Activated naive CD4-positive, alpha-beta T cell treated with anti-CD3 and anti-CD28 coated beads, Interleukin-2, amount 50 U/mL, for 72 hours (primary cell): ENCODE measurements around the gene DAD1. TPM values are rescaled to one million over a fixed set of nuclear protein-coding genes. Genes with fewer than 3 reads are reported as not detected.
A peak's percentile ranks its signal among the peaks of the same experiment; 100 is the strongest.
"Not testable (repeated sequence)": the region's sequence is repeated elsewhere in the genome, so short reads cannot be mapped to it uniquely, and the experiment has no call there.

Experiments
- ATAC-seq, 2 donors: fragments of 150-1000 bp; cut with Tn5 transposase; 2 replicates each; pipeline ENCODE4 v1.10.0; 2021; ENCODE audit warnings: mild to moderate bottlenecking in 2 of 2, moderate library complexity in 2 of 2
- DNase-seq, 2 donors: peaks; one replicate each; pipeline ENCODE4 v3.0.0; 2021 to 2022; ENCODE audit warnings: low spot score in 2 of 2
- H3K27ac Mint-ChIP-seq, 2 donors: one replicate each; pipeline ENCODE4 v1.8.0; 2022; ENCODE audit warnings: mild to moderate bottlenecking in 2 of 2, mixed read lengths in 2 of 2
- H3K36me3 Mint-ChIP-seq, 2 donors: one replicate each; pipeline ENCODE4 v1.8.0; 2022; ENCODE audit warnings: mixed read lengths in 2 of 2
- H3K9me3 Mint-ChIP-seq, 2 donors: one replicate each; pipeline ENCODE4 v1.8.0; 2022; ENCODE audit warnings: mixed read lengths in 2 of 2
- total RNA-seq, 2 donors: library from RNA; stranded (reverse); gene quantifications; one replicate each; pipeline ENCODE4 v1.2.3, GENCODE V29; 2022

Gene DAD1
- total RNA-seq, 2 donors from 2014 or later: 218 to 240 TPM

DNA sequence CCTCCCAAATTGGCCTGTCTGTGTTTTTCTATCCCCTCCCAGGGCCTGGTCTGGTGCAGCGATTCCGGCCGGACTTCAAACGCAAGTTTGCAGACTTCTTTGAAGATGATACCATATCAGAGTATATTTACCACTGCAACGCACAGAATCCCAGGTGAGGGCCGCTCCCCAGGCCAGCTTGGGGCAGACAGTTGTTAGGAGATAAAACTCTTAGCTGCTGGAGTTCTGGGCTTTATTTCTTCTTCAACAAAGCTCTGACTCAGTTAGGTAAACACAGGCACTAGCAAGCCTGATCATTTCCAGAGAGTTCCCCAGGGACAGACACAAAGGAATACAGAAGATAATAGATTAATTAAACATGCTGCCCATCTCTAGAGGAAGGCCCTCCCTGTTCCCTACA lies 17.4 kb upstream of the DAD1 start:
- no peaks in the 10 kb centered on the region for H3K9me3 Mint-ChIP-seq
- DNase-seq (no peak), ATAC-seq (no peak)
- H3K27ac Mint-ChIP-seq: no peak overlapping the region
- H3K36me3 Mint-ChIP-seq: peaks cover 0 to 32% of the 10 kb centered on the region in 2 donors

DNA sequence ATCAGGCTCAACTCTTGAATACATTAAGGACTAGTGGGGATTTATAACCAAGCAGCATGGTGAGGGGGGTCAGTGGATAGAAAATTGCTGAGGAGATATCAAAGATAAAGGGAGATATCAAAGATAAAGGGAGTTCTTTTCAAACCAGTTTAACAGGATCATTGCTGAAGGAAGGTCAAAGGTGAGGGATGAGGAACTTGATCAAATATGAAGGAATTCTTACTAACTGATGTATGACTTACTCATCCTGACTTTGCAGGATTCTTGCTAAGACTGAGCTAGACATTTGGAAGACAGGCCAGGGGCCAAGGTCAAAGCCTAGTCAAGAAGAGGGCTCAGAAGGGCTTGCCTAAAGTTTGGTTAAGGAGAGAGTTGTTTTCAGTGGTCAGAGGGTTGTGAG lies 13.8 kb upstream of the DAD1 start:
- Mint-ChIP-seq H3K27ac (no peak overlapping the region), H3K9me3 (no peaks in the 10 kb centered on the region), H3K36me3 (peaks cover 8 to 33% of the 10 kb centered on the region in 2 donors)
- no peak for ATAC-seq
- no peak for DNase-seq

DNA sequence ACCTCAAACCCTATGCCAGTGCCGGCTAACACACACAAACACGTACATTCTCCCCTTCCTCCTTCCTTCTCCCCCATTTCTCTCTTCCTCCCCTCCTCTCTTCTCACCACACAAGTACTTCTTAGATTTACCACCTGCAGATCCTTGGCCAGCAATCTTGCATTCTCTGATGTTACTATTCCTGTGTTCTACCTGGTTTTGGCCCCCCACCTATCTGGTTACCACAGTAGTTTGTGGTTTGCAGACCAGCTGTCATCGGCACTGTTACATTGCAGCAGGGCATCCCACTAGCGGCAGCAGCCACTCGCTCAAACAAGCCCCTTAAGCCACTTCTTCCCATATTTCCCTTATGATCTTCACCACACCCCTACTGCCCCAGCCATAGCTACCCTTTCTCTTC lies 13.0 kb upstream of the DAD1 start:
- no peak for ATAC-seq
- Mint-ChIP-seq H3K9me3 (no peaks in the 10 kb centered on the region), H3K27ac (no peak overlapping the region), H3K36me3 (peaks cover 8 to 33% of the 10 kb centered on the region in 2 donors)
- no peak for DNase-seq

DNA sequence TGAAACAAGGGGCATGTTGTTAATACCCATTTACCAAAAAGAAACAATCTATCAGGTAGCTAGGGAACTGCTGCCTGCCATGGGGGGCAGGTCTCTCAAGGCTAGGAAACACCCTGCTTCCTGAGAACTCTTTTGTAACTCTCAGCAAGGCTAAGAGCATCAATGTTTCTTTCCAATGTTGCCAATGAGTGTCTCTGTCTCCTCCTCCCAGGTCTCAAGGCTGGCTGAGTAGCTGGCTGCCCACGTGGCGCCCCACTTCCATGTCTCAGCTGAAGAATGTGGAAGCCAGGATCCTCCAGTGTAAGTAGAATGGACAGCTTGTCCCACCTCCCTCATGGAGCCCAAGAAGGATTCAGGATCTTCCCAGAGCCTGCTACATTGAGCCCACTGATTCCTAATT lies 12.4 kb upstream of the DAD1 start:
- peaks cover 8 to 33% of the 10 kb centered on the region in 2 donors for H3K36me3 Mint-ChIP-seq
- DNase-seq (no peak), ATAC-seq (no peak)
- no peak overlapping the region for H3K27ac Mint-ChIP-seq
- no peaks in the 10 kb centered on the region for H3K9me3 Mint-ChIP-seq

DNA sequence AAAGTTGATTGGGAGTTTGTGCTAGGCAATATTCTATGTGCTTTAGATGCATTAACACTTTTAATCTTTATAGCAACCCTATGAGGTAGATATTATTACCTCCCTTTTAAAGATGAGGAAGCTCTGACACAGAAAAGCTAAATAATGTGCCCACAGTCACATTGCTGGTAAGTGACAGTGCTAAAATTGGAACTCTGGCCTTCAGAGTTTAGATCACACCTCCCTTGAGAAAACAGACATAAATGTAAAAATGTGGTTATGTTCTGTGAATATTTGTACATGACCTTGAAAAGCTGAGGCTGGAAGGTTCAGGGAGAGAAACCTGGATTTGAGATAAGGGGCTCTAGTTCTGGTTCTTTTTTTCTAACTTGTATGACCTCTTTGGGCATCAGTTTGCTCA lies 11.0 kb upstream of the DAD1 start:
- no peak for DNase-seq
- Mint-ChIP-seq H3K36me3 (peaks cover 8 to 33% of the 10 kb centered on the region in 2 donors), H3K9me3 (no peaks in the 10 kb centered on the region), H3K27ac (no peak overlapping the region)
- ATAC-seq: no peak

DNA sequence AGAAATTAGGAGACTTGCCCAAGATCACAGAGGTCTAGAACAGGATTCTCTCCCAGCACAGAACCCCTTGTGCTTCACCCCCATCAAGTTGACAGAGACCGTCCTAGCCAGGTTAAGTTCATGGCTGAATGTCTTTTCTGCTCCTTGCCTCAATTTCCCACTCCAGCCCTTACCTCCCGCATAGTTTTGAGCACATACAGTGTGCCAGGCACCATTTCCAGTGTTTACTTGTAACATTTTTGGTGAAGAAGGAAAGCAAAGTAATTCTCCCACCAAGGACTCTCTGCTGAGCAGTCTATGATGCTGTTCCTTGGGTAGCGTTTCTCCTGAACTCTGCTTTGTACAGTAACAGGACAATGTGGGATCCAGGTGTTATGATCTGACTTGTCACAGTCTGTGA lies 10.3 kb upstream of the DAD1 start:
- ATAC-seq: no peak
- Mint-ChIP-seq H3K9me3 (no peaks in the 10 kb centered on the region), H3K36me3 (peaks cover 8 to 33% of the 10 kb centered on the region in 2 donors), H3K27ac (peak overlapping the region in 1 of 2 donors; percentile 86)
- no peak for DNase-seq

DNA sequence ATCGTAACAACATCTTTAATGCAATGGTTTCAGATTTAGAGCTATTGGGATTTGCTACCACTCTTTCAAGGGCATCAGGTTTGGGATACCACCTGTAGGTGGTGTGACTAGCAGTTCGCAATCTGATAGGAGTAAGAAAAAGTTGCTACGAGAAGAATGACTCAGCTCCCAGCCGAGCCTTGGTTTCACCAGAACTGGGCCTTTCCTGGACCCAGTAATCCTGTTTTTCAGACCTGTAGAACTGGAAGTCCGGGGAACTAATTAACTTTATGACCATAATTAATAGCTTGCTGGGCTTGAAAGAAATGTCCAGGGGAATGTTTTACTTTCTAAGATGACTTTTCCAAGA lies 9.8 kb upstream of the DAD1 start:
- Mint-ChIP-seq H3K36me3 (peaks cover 8 to 33% of the 10 kb centered on the region in 2 donors), H3K9me3 (no peaks in the 10 kb centered on the region), H3K27ac (peak overlapping the region; percentile 86 to 94)
- peak in 1 of 2 donors; percentile 36 for DNase-seq
- ATAC-seq: peak; percentile 77 to 82

DNA sequence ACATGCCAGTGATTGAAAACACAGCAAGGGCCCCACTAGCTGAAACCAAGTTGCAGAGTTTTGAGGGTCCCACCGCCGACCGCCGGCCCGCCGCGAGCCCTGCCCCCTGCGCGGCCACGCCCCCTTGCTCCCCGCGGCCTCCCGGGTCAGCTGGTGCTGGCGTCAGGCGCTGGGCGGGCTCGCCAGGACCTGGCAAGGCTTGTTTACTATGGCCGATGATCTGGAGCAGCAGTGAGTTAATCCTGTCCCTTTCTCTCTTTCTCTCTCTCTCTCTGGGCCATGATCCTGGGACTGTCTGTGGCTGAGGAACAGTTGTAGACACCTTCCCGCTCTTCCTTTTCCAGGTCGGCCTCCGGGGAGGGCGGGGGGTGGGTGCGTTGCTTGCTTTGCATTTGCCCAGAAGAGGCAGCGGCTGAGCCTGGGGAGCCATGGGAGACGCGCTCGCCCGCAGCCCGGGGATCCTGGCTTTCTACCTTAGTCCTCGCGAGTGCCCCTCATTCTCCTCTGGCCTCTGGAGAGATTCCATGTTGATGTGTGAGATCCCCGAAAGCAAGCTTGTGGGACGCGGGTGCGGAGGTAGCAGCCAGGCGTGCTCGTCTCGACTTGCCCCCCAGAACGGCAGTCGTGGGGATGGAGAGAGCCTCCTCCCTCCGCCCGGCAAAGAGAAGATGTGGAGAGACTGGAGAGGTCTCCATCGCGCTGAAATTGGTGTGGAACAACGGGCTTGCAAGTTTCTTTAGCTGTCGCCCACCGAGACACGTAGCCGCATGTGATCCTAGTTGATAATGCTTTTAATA lies 9.3 kb upstream of the DAD1 start, which contains the start of gene ABHD4:
ABHD4 (plus strand) TSS at position 202 of the 797 bp plus-strand sequence; CDS start at position 209, 7 bp downstream.
- peak; percentile 74 to 77 for DNase-seq
- Mint-ChIP-seq H3K9me3 (no peaks in the 10 kb centered on the region), H3K27ac (peak within 1 kb of the TSS; percentile 86 to 94), H3K36me3 (peaks cover 8 to 33% of the 10 kb centered on the region in 2 donors)
- peak; percentile 92 to 96 for ATAC-seq

DNA sequence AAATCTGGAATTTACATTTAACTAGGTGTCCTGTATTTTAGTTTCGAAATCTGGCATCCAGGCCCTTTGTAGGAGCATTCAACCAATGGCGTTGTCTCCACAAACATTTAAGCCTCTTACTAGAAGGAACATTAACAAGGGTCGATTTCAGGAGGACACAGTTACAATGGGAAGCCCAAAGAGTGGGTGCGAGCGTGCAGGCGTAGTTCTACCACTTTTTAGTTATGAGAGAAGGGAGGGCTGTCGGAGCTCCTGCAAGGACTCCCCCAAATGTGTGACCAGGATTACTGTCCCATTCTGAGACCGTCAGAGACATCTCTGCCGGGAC lies 8.7 kb upstream of the DAD1 start:
- Mint-ChIP-seq H3K27ac (peak overlapping the region; percentile 10 to 86), H3K36me3 (peaks cover 8 to 27% of the 10 kb centered on the region in 2 donors), H3K9me3 (no peaks in the 10 kb centered on the region)
- no peak for DNase-seq
- ATAC-seq: no peak

DNA sequence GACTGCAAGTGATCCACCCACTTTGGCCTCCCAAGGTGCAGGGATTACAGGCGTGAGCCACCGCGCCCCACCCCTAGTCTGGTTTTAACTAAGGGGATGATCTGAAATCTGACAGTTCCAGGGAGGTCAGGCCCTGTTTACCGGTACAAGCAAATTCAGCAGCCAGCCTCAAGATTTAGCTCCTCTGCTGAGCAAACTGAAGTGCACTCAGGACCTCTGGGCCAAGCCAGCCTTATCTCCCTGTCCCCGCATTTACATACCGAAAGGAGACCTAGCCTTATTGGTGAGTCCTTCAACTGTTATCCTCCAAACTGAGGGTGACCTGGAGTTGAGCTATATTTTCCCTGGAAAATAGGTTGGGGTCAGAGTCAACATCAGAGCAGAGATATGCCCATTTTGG lies 8.2 kb upstream of the DAD1 start:
- DNase-seq (no peak), ATAC-seq (no peak)
- peak overlapping the region in 1 of 2 donors; percentile 86 for H3K27ac Mint-ChIP-seq
- peaks cover 8 to 22% of the 10 kb centered on the region in 2 donors for H3K36me3 Mint-ChIP-seq
- H3K9me3 Mint-ChIP-seq: no peaks in the 10 kb centered on the region

DNA sequence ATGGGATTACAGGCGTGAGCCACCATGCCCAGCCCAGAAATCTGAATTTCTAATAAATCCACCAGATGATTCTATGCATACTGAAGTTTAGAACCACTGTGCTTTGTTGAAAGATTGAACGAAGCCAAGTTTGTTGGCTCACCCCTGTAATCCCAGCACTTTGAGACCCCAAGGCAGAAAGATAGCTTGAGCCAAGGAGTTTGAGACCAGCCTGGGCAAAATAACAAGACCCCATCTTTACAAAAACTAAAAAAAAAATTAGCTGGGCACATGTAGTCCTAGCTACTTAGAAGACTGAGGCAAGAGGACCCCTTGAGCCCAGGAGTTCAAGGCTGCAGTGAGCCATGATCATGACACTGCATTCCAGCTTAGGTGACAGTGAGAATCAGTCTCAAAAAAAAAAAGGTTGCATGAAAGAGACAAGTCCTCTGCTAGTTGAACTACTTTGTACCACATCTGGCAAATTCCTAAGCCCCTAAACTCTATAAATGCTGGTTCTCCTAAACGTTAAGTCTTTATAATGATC lies 7.4 kb upstream of the DAD1 start:
- Mint-ChIP-seq H3K36me3 (peaks cover 8 to 15% of the 10 kb centered on the region in 2 donors), H3K27ac (no peak overlapping the region), H3K9me3 (no peaks in the 10 kb centered on the region)
- ATAC-seq (no peak), DNase-seq (no peak)

DNA sequence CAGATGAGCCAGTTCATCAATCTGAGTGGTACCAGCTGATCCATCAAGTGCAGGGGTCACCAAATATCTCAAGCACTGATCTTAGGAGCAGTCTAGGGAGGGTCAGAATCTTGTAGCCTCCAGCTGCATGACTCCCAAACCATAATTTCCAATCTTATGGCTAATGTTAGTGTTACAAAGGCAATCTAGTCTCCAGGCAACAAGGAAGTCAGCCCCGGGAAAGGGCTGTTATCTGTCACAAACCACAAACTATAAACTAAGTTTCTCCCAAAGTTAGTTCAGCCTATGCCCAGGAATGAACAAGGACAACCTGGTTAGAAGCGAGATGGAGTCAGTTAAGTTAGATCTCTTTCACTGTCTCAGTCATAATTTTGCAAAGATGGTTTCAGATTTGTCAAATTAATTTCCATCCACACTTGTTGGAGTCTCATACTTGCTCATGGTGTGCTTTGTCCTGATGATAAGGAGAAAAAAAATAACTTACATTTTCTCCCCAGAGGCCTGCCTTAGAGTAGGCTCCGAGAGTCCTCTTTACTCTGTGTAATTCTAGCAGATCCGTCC lies 5.2 kb upstream of the DAD1 start:
- ATAC-seq (no peak), DNase-seq (no peak)
- H3K27ac Mint-ChIP-seq: no peak overlapping the region
- H3K9me3 Mint-ChIP-seq: no peaks in the 10 kb centered on the region
- H3K36me3 Mint-ChIP-seq: peaks cover 8 to 12% of the 10 kb centered on the region in 2 donors

DNA sequence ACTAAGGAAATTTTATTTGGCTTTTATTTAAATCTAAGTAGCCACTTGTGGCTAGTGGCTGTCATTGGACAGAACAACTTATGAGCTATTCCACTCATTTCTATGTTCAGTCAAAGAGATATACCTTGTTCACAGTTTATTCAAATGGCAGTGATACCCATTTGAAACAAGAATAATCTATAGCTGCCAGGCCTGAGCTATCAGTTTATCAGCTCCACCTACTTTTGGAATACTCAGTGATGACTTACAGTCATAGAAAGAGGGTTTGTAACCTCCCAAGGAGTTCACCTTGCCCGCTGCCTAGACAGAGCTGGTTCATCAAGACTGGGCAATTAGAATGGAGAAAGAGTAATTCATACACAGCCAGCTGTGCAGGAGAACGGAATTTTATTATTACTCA lies 4.6 kb upstream of the DAD1 start:
- ATAC-seq: no peak
- DNase-seq: no peak
- peaks cover 4 to 5% of the 10 kb centered on the region in 2 donors for H3K36me3 Mint-ChIP-seq
- no peak overlapping the region for H3K27ac Mint-ChIP-seq
- H3K9me3 Mint-ChIP-seq: no peaks in the 10 kb centered on the region

DNA sequence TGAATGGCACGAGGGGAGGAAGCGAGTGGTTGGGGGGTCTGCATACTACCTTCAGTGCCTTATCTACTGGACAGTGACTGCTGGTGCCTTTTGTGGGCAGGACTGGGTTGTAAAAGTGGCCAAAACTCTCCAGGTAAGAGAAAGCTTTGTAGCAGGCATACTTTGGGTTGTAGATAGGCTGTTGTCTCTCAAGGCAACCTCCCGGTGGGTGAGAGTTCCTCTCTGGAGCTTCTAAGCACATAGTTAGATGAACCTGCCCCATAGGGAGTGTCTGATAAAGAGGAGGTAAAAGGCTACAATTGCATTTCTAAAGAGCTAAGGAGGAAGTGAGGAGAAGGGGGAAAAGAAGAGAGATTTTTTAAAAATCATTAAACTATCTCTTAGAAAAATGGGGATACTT lies 4.2 kb upstream of the DAD1 start:
- DNase-seq: no peak
- H3K27ac Mint-ChIP-seq: peak overlapping the region in 1 of 2 donors; percentile 44
- peaks cover under 1 to 1% of the 10 kb centered on the region in 2 donors for H3K36me3 Mint-ChIP-seq
- no peak for ATAC-seq
- H3K9me3 Mint-ChIP-seq: no peaks in the 10 kb centered on the region

DNA sequence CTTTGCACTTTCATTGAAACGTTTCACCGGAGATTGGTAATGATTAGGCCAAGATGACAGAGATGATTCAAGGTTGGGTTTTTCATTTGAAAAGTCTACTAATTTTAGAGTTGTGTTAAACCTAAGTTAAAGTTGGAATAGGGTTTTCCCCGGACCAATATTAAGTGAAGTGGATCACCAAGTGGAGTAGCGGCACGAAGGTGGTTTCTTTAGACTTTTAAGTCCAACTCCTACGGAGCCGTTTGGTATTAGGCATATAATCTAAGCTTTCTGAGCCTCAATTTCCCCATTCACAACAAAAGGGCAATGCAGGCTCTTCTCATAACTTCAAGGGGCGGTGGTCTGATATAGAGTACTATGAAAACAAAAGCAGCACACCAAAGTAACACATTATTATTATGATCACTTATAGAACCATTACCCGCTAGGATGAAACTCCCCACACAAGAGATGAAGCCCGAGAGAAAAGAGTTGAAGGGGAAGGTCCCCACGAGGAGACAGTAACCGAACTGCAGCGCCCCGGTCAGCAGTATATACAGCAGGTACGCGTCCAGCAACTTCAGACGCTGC lies 413 bp downstream of the DAD1 start:
- Mint-ChIP-seq H3K36me3 (peaks cover 23 to 30% of the 10 kb centered on the region in 2 donors), H3K9me3 (no peaks in the 10 kb centered on the region), H3K27ac (peak overlapping the region; percentile 98 to 100)
- DNase-seq (peak in 1 of 2 donors; percentile 27), ATAC-seq (peak; percentile 34 to 42)

DNA sequence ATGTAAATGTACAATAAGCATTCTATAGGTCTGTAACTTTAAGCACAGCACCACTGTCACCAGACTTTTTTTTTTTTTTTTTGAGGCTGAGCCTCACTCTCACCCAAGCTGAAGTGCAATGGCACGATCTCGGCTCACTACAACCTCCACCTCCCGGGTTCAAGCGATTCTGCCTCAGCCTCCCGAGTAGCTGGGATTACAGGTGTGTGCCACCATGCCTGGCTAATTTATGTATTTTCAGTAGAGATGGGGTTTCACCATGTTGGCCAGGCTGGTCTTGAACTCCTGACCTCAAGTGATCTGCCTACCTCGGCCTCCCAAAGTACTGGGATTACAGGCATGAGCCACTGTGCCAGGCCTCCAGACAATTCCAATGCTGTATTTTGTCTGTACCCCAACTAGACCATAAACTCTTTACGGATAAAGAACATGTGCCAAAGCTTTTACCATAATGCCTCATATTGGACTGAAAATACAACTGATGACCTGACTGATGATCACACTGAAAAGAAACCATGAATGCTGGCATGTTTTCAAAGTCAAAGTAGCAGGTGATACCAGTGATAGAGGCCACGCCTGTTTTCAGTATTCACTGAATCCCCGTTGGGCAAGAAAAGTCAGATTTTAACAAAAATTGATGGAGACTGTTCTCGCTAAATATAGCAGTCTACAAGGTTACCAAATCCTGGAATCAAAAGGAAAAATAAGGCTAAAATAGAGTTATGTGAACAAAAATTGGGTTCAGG lies 1.2 kb downstream of the DAD1 start:
- not testable (repeated sequence) for DNase-seq, H3K9me3 Mint-ChIP-seq
- H3K27ac Mint-ChIP-seq: peak overlapping the region; percentile 98 to 100
- H3K36me3 Mint-ChIP-seq: peaks cover 30 to 35% of the 10 kb centered on the region in 2 donors
- ATAC-seq: peak in 1 of 2 donors; percentile 4

DNA sequence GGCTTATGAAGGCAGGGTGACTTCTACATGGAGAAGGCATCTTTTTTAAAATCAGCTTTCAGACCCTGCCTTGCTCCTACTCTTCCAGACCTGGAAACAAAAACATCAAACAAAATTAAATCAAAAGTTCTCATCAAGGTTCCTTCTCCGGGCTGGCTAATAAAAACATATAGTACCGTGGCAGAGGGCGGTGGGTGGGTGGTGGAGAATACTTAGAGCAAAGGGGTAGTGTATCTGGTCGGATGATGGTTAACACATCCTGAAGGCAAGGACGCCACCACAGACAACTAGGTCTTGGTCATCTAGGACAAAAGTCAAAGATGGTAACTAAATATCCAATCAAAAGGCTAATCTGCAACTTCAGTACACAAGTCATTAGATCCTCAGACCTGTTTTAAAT lies 1.8 kb downstream of the DAD1 start:
- Mint-ChIP-seq H3K27ac (peak overlapping the region; percentile 98 to 100), H3K9me3 (no peaks in the 10 kb centered on the region), H3K36me3 (peaks cover 34 to 35% of the 10 kb centered on the region in 2 donors)
- DNase-seq (no peak), ATAC-seq (no peak)
